Measurements from ENCODE around the gene OPHN1.

Gene OPHN1

DNA sequence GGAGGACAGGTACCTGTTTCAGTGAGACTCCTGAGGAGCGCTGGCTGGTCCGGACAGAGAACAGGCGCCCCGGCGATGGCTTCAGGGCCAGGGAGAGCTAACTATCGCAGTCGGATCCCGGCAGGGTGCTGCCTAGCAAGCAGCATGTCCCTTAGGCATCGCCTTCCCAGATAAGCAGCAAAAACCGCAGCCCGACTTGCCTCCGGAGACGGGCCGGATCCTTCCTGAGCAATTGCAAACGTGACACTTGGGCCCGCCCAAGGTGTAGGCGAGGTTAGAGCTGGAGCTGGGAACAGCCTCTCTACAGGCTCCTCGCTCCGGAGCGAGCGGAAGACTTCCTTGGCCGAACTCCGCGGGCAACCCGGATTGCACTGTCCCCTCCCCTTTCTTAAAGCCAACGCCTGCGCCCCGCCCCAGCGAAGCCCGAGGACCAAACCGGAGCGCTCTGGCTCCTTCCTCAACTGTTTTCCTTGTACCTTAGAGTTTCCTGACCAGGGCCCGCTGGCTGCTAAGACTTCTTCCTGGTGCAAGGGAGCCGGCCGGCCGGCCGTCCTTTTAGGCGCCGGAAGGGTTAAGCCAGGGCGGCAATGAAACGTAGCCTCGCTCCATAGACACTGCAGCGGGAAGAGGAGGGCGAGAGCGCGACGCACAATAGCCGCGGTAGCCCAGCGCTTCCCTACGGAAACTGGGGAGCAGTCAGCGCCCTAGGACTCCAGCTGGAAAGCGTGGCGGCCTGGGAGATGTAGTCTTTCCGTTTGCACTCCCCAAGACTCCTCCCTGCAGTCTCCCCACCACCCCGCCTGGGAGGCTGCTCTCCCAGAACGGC lies at the start of gene OPHN1:
Gene OPHN1, minus strand, starts transcription at position 341 of the 826 bp plus-strand sequence. CDS start 475 bp downstream, outside the sequence.
- DNase-seq = peak; percentile 79

DNA sequence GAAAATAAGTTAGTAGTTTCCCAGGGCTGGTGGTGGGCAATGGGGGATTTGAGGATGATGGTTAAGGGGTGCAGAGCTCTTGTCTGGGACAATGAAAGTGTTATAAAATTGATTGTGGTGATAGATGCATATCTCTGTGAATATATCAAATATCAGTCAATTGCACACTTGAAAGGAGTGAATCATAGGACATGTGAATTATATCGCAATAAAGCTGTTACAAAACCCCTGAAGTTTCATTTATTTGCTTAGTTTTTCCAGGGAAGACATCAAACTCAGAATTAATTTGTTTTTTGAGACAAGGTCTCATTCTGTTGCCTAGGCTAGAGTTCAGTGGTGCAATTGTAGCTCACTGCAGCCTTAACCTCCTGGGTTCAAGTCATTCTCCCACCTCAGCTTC lies 47.7 kb upstream of the OPHN1 start:
- DNase-seq = no peak

- DNase-seq = no peak
Measured at GRCh38 chrX:68464796-68465195, 31.5 kb upstream of the OPHN1 start.

DNA sequence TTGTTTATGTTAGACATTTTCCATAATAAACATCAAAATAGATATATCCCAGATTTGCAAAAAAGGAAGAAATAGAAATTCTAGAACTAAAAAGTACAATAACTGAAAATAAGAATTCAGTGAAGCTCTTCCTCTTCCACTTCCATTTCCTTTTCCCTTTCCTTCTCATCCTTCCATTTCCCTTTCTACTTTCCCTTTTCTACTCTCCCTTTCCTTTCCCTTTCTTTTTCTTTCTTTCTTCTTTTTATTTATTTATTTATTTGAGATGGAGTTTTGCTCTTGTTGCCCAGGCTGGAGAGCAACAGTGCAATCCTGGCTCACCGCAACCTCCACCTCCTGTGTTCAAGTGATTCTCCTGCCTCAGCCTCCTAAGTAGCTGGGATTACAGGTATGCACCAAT lies 30.6 kb upstream of the OPHN1 start:
- DNase-seq = no peak

DNA sequence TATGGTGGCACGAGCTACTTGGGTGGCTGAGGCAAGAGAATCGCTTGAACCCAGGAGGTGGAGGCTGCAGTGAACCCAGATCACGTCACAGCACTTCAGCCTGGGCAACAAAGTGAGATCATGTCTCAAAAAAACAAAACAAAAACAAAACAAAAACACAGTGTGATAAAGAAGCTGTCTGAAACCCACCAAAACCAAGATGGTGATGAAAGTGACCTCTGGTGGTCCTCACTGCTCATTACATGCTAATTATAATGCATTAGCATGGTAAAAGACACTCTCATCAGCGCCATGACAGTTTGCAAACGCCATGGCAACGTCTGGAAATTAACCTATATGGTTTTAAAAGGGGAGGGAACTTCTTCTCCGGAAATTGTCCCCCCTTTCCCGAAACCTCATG lies 29.4 kb upstream of the OPHN1 start:
- peak; percentile 78 for DNase-seq

GRCh38 chrX:68462197-68462596 lies 28.9 kb upstream of the OPHN1 start:
- DNase-seq = no peak

GRCh38 chrX:68461576-68461975 lies 28.3 kb upstream of the OPHN1 start:
- DNase-seq = no peak

DNA sequence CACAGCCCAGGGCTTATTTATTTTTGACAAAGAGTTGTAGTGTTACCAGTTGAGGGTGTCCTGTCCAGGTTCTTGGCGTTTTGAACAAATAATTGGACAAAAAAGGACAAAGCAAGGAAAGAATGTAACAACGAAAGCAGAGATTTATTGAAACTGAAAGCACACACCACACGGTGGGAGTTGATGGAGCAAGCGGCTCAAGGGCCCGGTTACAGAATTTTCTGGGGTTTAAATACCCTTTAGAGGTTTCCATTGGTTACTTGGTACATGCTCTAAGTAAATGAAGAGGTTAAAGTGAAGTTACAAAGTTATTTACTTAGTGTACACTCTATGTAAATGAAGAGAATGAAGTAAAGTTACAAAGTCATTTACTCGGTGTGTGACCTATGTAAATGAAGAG lies 27.8 kb upstream of the OPHN1 start:
- no peak for DNase-seq

- DNase-seq = no peak
Measured at GRCh38 chrX:68455151-68455510, 21.8 kb upstream of the OPHN1 start.

- no peak for DNase-seq
Measured at GRCh38 chrX:68454476-68455150, 21.3 kb upstream of the OPHN1 start.

DNA sequence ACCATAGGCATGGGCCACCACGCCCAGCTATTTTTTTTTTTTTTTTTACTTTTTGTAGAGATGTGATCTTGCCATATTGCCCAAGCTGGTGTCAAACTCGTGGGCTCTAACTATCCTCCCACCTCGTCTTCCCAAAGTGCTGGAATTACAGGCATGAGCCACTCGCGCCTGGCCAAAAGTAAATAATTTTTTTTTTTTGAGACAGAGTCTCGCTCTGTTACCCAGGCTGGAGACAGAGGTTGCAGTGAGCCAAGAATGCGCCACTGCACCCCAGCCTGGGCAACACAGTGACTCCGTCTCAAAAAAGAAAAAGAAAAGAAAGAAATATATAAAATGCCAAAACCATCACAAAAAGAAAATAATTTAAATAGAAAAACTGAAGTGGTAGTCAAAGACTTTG lies 18.4 kb upstream of the OPHN1 start:
- no peak for DNase-seq

GRCh38 chrX:68443155-68443868 lies 10.0 kb upstream of the OPHN1 start:
- DNase-seq = peak; percentile 73

DNA sequence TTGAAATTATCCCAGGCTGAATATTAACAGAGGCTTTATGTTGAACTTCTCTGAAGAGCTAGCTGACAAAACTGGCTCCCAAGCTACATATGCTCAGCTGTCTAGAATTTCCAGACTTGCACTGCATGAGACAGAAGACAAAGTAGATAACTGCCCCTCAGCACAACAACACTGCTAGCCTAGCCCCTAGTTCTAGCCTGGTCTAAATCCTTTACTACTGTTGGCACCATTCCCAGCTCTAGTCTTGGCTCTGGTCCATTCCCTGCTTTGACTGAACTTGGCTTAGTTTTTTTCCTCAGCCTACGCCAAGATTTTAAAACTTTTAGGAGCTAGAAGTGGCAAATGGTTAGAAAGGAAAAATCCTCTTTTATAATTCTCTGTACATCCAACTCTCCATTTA lies 7.6 kb upstream of the OPHN1 start:
- DNase-seq = peak; percentile 61

DNA sequence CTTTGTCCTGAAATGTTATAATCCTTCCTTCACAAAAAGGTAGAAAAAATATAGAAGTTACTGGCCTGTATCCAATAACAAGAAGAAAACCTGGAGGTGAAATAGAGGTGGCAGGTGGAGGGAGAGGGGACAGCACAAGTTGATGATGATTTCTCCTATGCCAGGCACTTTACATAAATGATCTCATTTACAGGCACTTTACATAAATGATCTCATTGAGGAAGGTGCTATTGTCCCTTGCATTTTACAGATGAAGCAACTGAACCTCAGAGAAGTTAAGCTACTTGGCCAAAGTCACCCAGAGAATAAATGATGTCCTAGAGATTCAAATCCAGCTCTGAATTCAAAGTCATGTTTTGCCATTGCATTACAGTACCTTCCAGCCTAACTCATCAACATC lies 7.1 kb upstream of the OPHN1 start:
- DNase-seq = no peak

DNA sequence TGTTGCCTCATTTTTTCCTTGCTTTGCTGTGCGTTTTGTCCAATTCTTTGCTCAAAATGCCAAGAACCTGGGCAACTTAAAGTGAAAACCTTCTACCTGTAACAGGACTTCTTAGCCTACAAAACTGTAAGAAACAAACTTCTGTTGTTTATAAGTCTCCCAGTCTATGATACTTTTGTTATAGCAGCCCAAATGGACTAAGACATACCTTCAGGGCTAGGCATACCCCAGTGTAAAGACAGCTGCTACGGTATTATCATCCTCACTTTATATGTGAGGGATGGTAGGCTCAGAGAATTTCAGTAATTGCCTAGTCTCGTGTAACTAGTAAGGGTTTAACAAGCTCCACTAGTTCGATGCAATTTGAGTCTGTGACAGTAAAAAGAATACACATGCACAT lies 6.0 kb upstream of the OPHN1 start:
- DNase-seq = no peak

DNA sequence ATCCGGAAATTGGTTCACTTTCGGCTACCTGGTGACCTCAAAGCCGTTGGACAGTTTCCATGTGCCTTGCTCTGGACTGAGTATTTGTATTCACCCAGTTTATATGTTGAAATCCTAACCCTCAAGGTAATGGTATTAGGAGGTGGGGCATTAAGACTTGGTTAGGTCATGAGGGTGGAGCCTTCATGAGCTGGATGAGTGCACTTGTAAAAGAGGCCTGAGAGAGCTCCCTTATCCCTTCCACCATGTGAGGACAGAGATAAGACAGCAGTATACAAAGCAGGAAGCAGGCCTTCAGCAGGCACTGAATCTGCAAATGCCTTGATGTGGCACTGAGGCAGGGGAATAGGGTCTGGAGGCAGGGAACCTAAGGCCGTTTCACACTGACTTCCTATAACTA lies 5.3 kb upstream of the OPHN1 start:
- DNase-seq = peak; percentile 88

DNA sequence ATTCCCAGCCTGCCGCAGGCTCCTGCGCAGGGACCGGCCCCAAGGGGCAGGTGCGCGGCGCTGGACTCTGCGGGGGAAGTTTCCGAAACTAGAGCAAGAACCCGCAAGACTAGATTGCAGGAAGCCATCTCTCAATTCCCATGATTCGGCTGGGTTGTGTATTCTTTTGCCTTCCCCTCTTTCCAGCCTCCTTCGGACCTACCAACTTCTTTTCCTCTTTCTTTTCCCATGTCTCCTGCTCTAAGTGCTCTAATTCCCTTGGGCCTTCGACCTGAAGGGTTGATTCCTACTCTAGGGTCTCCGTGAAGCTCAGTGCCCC lies 645 bp upstream of the OPHN1 start:
- DNase-seq = no peak

- DNase-seq = peak; percentile 71
Measured at GRCh38 chrX:68432648-68433047, 647 bp downstream of the OPHN1 start.

- no peak for DNase-seq
Measured at GRCh38 chrX:68431836-68432235, 1.5 kb downstream of the OPHN1 start.

DNA sequence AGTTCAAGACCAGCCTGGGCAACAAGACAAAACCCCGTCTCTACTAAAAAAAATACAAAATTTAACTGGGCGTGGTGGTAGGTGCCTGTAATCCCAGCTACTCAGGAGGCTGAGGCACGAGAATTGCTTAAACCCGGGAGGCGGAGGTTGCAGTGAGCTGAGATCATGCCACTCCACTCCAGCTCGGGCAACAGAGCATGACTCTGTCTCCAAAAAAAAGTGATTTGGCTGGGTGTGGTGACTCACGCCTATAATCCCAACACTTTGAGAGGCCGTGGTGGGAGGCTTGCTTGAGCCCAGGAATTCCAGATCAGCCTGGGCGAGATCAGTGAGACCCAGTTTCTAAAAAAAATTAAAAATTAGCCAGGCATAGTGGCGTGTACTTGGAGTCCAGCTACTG lies 4.1 kb downstream of the OPHN1 start:
- DNase-seq = no peak

- no peak for DNase-seq
Measured at GRCh38 chrX:68428431-68428830, 4.9 kb downstream of the OPHN1 start.

- no peak for DNase-seq
Measured at GRCh38 chrX:68424719-68425118, 8.6 kb downstream of the OPHN1 start.

DNA sequence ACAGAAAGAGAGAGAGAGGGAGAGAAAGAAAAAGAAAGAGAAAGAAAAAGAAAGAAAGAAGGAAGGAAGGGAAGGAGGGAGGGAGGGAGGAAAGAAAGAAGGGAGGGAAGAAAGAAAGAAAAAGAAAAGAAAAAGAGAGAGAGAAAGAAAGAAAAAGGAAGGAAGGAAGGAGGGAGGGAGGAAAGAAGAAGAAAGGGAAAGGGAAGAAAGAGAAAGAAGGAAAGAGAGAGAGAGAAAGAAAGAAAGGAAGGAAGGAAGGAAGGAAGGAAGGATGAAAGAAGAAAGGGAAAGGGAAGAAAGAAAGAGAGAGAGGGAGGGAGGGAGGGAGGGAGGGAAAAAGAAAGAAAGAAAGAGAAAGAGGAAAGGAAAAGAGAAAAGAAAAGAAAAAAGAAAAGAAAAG lies 10.8 kb downstream of the OPHN1 start:
- DNase-seq = no peak

DNA sequence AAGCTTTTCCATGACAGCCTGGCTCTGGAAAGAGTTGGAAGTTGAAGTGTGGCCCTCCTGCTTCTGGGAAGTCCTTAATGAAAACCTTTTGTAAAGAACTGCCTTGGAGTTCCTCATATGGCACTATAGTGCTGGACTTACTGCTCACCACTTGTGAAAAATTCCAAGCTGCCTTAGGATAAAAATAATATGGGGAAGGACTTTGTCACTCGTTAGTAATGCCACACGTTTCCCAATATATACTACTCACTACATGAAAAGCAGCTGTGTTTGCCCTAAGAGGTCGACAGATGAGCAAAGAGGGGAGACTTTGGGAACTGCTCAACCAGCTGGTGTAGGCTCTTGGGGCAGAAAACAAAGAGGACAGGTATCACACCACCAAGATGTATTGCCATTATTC lies 11.7 kb downstream of the OPHN1 start:
- DNase-seq = no peak

Data from hematopoietic multipotent progenitor cell treated with erythropoietin and hydrocortisone succinate and interleukin-3 and kit ligand, for 6 days (in vitro differentiated cells).